Measurements from ENCODE around the gene CRYBA4. TPM values are rescaled to one million over a fixed set of nuclear protein-coding genes. Genes with fewer than 3 reads are reported as not detected.

The CRYBA4 gene
- total RNA-seq, 5 donors from 2014 or later (not counting 1 experiment from before 2014, with no cell fraction given) = not detected

- H3K27me3 ChIP-seq (replicated peaks in 1 of 2; ENCODE audit: control insufficient read depth in 2 of 2, extremely low read depth in 1 of 2, insufficient read depth in 2 of 2, low read length in 1 of 2) = no peaks in the 10 kb centered on the region
- ChIA-PET CTCF (interaction anchor here (0.7 to 0.9 kb wide), 4 partner anchors 12 to 1197 kb away, joined by 3 read pairs; no protein-coding TSS in a partner anchor), POLR2A (no interaction called here)
- ATAC-seq (replicated peaks in 1 of 4) (peak; percentile 70 to 81 (median 74)), DNase-seq (peak in 34 of 35 experiments; percentile 19 to 81 (median 56))
- Mint-ChIP-seq H3K9me3 (no peaks in the 10 kb centered on the region), H3K27ac (peak overlapping the region; percentile 83 to 86), H3K36me3 (peaks cover 35% of the 10 kb centered on the region), H3K4me3 (peak overlapping the region in 2 of 3 donors; percentile 42), H3K27me3 (no peaks in the 10 kb centered on the region), H3K4me1 (peaks cover 67 to 78% (median 71%) of the 10 kb centered on the region in 3 donors)
- H3K36me3 ChIP-seq (ENCODE audit: control insufficient read depth in 2 of 2, extremely low read depth in 1 of 2, insufficient read depth in 1 of 2, low read length in 1 of 2) = peaks cover 4 to 39% of the 10 kb centered on the region in 2 donors
- H3K27ac ChIP-seq (ENCODE audit: low read length) = no peak overlapping the region
- H3K4me3 ChIP-seq (ENCODE audit: control insufficient read depth in 1 of 2, extremely low read depth in 1 of 2, low read length in 1 of 2) = no peak overlapping the region
- WGBS (ENCODE audit: insufficient coverage) = 63% methylated on average over 7 of the region's 9 CpGs
- peaks cover 19 to 55% of the 10 kb centered on the region in 2 experiments for H3K4me1 ChIP-seq (ENCODE audit: control insufficient read depth in 1 of 2, extremely low read depth in 1 of 2, insufficient read depth in 2 of 2, low read length in 2 of 2)
- H3K9me3 ChIP-seq = no peaks in the 10 kb centered on the region
These were observed 57.4 kb downstream of the CRYBA4 start for GRCh38 chr22:26679003-26679629.

Other genes with a start within 250 kb of the CRYBA4 start
- 1 to 10 TPM; 1.9 to 5.3 (median 4.3) TPM for gene ASPHD2, start 192.7 kb upstream of the CRYBA4 start, total RNA-seq
- 10 to 100 TPM; 38.7 to 53.4 (median 50.0) TPM for gene HPS4, start 138.2 kb upstream of the CRYBA4 start, total RNA-seq
- 10 to 100 TPM; 17.4 to 23.3 (median 21.8) TPM for gene SRRD, start 138.1 kb upstream of the CRYBA4 start, total RNA-seq
- gene TFIP11, start 109.5 kb upstream of the CRYBA4 start, total RNA-seq = 10 to 100 TPM; 63.0 to 91.8 (median 75.2) TPM
- gene TPST2, start 31.8 kb upstream of the CRYBA4 start, total RNA-seq = 10 to 100 TPM; 30.3 to 42.1 (median 38.0) TPM
- not detected for gene CRYBB1, start 3.9 kb upstream of the CRYBA4 start, total RNA-seq
- 100 to 1,000 TPM in 3 of 5 donors, 10 to 100 TPM in 2; 45.8 to 237 (median 207) TPM for gene MIAT, start 35.6 kb downstream of the CRYBA4 start, total RNA-seq

All from T-cell (primary cell).